ENCODE data around the gene ICE2.

The ICE2 gene

GRCh38 chr15:60486742-60487141, 7.8 kb upstream of the ICE2 start:
- DNase-seq: no peak

- DNase-seq: no peak
Observed at GRCh38 chr15:60485365-60486055, 6.6 kb upstream of the ICE2 start.

- no peak for DNase-seq
Observed at GRCh38 chr15:60483042-60483441, 4.1 kb upstream of the ICE2 start.

GRCh38 chr15:60480888-60481287, 1.9 kb upstream of the ICE2 start:
- DNase-seq: no peak

- no peak for DNase-seq
Observed at GRCh38 chr15:60480149-60480548, 1.2 kb upstream of the ICE2 start.

GRCh38 chr15:60479361-60480110, 594 bp upstream of the ICE2 start:
- no peak for DNase-seq

- DNase-seq: peak in 1 of 2 experiments; percentile 17
Observed at GRCh38 chr15:60477916-60478565, 901 bp downstream of the ICE2 start.

- no peak for DNase-seq
Observed at GRCh38 chr15:60477164-60477563, 1.8 kb downstream of the ICE2 start.

GRCh38 chr15:60476713-60477112, 2.2 kb downstream of the ICE2 start:
- no peak for DNase-seq

- no peak for DNase-seq
Observed at GRCh38 chr15:60473135-60473534, 5.8 kb downstream of the ICE2 start.

GRCh38 chr15:60471314-60471713, 7.6 kb downstream of the ICE2 start:
- DNase-seq: no peak

- DNase-seq: peak; percentile 37 to 38
Observed at GRCh38 chr15:60469893-60470641, 8.9 kb downstream of the ICE2 start.

- DNase-seq: no peak
Observed at GRCh38 chr15:60464836-60465630, 13.9 kb downstream of the ICE2 start.

- DNase-seq: no peak
Observed at GRCh38 chr15:60462027-60462426, 16.9 kb downstream of the ICE2 start.

GRCh38 chr15:60460931-60461330, 18.0 kb downstream of the ICE2 start:
- no peak for DNase-seq

- DNase-seq: no peak
Observed at GRCh38 chr15:60458721-60459120, 20.2 kb downstream of the ICE2 start.

GRCh38 chr15:60457985-60458384, 21.0 kb downstream of the ICE2 start:
- DNase-seq: no peak

GRCh38 chr15:60454824-60455223, 24.1 kb downstream of the ICE2 start:
- no peak for DNase-seq

GRCh38 chr15:60448668-60449360, 30.1 kb downstream of the ICE2 start:
- DNase-seq: no peak

- DNase-seq: peak; percentile 29 to 51
Observed at GRCh38 chr15:60444289-60444912, 34.5 kb downstream of the ICE2 start.

GRCh38 chr15:60442763-60443162, 36.2 kb downstream of the ICE2 start:
- no peak for DNase-seq

Data from AML-193 (cell line).